Upper lobe of left lung (tissue), 4 donors: ENCODE measurements around the gene CALHM2.

ENCODE experiments used
- CTCF ChIP-seq, 6 experiments: fragments of 450-650 bp in 4 of 6; fragments of 200-600 bp in 2 of 6; sonication (generic) in 2 of 6; IDR thresholded peaks; one replicate each; pipeline ENCODE4 v1.5.1; 2016 to 2019; ENCODE audit warnings: antibody characterized with exemption in 6 of 6
- POLR2A ChIP-seq, 4 donors: fragments of 450-650 bp; IDR thresholded peaks; one replicate each; pipeline ENCODE4 v1.5.1; 2016 to 2017; ENCODE audit warnings: antibody characterized with exemption in 4 of 4, mild to moderate bottlenecking in 2 of 4

- TF ChIP-seq CTCF (IDR thresholded peaks at IDR 0.05) (no peak), POLR2A (IDR thresholded peaks at IDR 0.05) (no peak)
Observed at GRCh38 chr10:103457896-103458583, 5.9 kb upstream of the CALHM2 start.
